HTR-8/SVneo (cell line): ENCODE data around the gene CRHR2.
"Not testable (repeated sequence)": the region's sequence is repeated elsewhere in the genome, so short reads cannot be mapped to it uniquely, and the experiment has no call there.

Experiments used
- DNase-seq: peaks from one replicate; pipeline ENCODE4 v3.0.0; 2011; ENCODE audit warnings: low spot score, mixed read lengths; ENCODE audit not compliant: insufficient read length
- FAIRE-seq: peaks from 2 replicates; lab custom pipeline; 2011; peaks lifted over from hg19 to GRCh38; lab: Jason Lieb, UNC

CRHR2 gene

DNA sequence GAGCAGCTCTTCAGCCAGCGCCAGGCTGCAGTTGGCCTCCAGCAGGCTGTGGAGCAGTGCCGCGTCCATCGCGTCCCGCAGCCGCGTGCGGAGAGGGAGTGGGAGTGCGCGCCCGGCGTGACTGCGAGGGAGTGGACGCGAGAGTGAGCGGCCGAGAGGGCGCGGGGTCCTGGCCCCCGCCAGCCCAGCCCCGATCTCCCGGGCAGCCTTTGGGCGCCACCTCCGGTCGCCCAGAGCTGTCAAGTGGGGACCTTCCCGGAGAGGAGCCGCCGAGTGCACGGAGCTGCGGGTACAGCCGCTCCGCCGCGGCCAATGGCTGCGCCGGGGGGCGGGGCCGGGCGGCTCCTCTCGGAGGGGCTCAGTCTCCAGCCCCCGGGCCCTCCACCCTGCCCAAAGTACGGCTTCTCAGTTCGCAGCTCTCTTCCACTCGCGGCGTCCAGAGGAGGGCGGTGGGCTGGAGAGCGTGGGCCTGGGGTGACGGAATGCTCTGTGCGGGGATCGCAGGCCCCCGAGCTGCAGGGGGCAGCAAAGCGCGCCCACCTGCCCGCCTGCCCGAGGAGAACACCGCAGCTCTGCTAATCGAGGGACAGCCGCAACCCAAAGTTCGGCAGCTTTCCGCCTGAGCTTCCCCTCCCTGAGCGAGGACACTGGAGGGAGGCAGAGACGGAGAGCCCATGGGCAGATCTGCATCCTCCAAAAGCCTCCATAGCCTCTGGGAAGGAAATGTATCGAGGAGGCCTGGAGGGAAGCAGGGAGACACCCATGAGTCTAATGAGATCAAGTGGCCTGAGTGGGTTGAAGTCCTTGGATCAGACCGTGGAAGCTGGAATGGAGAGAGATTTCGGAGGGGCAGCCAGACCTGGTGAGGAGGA is at the start of gene CRHR2:
Gene CRHR2 (minus strand): TSS at position 245 of the 872 bp plus-strand sequence. CDS start 176 bp downstream, at position 69.
- no peak for DNase-seq

GRCh38 chr7:30731581-30731980 is 49.3 kb upstream of the CRHR2 start:
- DNase-seq (no peak), FAIRE-seq (peak; percentile 42)

More for the DNA sequence above, at the start of gene CRHR2:
- FAIRE-seq, result no peak

- FAIRE-seq (no peak), DNase-seq (no peak)
Observed at GRCh38 chr7:30730996-30731395, 48.7 kb upstream of the CRHR2 start.

DNA sequence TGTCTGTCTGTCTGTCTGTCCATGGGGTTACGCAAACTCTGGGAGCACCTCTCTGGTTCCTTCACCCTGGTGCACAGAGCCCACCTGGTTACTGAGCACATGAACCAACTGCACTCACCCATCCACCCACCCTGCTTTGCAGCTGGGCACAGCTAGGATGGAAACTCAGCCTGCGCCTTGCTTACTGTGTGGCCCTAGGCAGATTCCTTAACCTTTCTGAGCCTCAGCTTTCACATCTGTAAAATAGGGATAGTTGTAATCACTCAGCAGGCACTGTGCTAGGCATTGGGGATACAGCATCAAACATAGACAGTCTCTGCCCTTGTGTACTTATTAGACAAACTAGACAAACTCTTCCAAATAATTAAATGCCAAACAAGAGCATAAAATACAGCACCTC is 47.8 kb upstream of the CRHR2 start:
- no peak for DNase-seq
- no peak for FAIRE-seq

GRCh38 chr7:30729642-30730041 is 47.4 kb upstream of the CRHR2 start:
- DNase-seq (no peak), FAIRE-seq (no peak)

- no peak for DNase-seq
- FAIRE-seq, result no peak
Observed at GRCh38 chr7:30728591-30729100, 46.4 kb upstream of the CRHR2 start.

DNA sequence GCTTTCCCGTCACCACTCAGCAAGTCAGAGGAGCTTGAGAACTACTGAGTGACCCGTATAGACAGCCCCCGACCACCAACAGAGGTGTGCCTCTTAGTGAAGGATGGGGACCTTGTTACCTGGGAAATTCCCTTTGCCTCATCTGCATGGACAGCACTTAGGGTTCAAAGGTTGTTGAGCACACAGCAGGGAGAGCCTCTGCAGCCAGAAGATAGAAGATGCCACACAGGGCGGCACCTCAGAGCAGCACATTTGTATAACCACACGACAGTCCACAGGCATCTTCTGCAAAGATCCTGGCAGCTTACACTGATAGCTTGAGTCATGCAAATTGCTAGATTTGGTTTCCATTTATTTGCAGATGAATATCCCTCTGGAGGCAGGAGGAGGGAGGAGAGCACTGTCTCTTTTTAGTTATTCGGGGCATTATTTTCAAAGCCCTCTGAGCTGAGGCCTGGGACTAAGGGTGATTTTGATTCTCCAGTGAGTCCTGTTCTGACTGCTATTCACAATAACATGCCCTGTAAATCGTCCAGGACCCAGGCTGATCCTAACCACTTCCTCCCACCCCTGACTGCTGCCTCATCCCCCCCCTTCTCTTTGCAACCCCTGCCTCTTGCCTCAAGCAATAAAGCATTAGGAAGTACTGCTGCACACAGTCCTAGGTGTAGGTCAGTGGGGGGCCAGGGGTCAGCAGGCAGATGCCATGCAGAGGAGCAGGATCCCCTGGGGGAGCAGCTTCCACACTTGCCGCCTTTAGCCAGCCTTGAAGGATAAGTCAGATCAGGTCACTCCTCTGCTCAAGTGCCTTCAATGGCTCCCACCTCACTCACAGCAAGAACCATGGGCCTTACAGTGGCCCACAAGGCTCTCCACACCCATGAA is 45.0 kb upstream of the CRHR2 start:
- DNase-seq (no peak), FAIRE-seq (no peak)

GRCh38 chr7:30726296-30727006 is 44.2 kb upstream of the CRHR2 start:
- no peak for FAIRE-seq
- DNase-seq, result no peak

GRCh38 chr7:30723776-30724175 is 41.5 kb upstream of the CRHR2 start:
- FAIRE-seq, result no peak
- DNase-seq, result no peak

- no peak for DNase-seq
- FAIRE-seq, result no peak
Observed at GRCh38 chr7:30722671-30723070, 40.4 kb upstream of the CRHR2 start.

DNA sequence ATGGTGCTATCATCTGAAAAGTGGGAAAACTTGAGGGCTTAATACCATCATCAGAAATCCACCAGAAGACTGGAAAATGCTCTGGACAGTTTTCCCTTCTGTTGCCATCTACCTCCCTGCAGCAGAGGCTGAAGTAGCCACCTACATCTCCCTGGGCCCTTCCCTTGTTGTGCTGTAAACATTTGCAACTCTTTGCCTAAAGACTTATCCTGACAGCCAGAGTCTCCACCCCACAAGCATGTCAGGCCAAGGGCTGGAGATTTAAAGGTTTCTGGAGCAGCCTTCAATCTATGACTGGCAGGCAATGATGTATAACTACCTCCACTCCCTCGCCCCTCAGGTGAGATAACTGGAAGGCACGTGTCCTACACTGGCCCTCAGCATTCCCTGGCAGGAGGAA is 39.9 kb upstream of the CRHR2 start:
- no peak for FAIRE-seq

DNA sequence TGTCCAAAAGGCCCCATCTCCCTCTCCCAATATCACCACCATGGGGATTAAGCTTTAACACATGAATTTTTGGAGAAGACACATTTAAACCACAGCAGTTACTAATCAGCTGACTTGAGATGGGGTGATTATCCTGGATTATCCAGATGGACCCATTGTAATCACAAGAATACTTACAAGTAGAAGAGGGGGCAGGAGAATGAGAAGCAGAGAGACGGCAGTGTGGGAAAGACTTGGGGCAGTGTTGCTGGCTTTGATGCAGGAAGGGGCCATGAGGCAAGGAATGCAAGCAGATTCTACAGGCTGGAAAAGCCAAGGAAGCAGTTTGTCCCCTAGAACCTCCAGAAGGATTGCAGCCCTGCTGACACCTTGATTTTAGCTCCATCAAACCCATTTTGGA is 39.0 kb upstream of the CRHR2 start:
- FAIRE-seq, result no peak

More for the DNA sequence above, 39.9 kb upstream of the CRHR2 start:
- no peak for DNase-seq

DNA sequence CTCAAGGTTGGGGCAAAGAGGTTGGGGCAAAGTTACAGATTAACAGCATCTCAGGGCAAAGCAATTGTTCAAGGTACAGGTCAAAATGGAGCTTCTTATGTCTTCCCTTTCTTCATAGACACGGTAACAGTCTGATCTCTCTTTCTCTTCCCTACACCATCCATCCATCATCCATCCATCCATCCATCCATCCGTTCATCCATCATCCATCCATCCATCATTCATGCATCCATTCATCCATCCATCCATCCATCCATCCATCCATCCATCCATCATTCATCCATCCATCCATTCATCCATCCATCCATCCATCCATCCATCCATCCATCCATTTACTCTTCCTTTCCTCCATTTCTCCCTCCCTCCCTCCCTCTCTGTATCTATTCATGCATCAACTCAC is 37.2 kb upstream of the CRHR2 start:
- not testable (repeated sequence) for DNase-seq, FAIRE-seq

More for the DNA sequence above, 39.0 kb upstream of the CRHR2 start:
- DNase-seq, result no peak

DNA sequence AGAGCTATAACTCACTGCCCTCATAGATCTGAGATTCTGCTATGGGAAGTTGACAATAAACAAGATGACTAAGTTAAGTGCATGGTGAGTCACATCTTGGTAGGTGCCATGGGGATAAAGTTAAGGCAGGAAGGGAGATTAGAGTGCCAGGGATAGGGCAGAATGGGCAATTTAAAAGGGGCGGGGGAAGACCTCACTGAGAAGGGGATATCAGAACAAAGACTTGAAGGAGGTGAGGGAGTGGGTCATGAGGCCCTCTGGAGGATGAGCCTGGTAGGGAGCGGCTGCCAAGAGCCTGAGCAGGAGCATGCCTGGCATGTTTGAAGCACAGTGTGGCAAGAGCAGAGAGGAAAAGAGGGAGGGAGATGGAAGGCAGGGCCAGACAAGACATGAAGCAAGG is 34.9 kb upstream of the CRHR2 start:
- no peak for FAIRE-seq
- DNase-seq, result peak; percentile 49

- FAIRE-seq, result no peak
Observed at GRCh38 chr7:30714129-30714528, 31.9 kb upstream of the CRHR2 start.

GRCh38 chr7:30713392-30713791 is 31.1 kb upstream of the CRHR2 start:
- FAIRE-seq (no peak), DNase-seq (no peak)

More at GRCh38 chr7:30714129-30714528, 31.9 kb upstream of the CRHR2 start:
- DNase-seq, result no peak

GRCh38 chr7:30710669-30711068 is 28.4 kb upstream of the CRHR2 start:
- DNase-seq, result no peak
- FAIRE-seq, result no peak

DNA sequence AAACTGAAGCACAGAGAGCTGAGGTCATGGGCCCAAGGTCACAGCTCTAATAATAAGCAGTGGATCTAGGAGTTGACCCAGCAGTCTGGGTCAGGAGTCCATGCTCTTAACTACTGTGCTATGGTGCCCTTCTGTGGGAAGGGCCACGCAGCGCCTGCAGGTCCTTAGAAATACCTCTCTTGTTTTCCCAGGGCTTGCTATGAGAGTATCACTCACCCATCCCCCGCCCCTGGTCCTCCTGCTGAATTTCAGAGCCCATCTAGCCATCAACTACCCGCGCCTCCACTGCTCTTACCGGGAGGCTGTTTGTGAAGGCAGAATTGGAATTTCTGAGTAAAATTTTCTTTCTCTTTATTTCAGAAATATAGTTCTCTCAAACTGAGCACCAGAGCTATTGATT is 27.3 kb upstream of the CRHR2 start:
- no peak for FAIRE-seq

DNA sequence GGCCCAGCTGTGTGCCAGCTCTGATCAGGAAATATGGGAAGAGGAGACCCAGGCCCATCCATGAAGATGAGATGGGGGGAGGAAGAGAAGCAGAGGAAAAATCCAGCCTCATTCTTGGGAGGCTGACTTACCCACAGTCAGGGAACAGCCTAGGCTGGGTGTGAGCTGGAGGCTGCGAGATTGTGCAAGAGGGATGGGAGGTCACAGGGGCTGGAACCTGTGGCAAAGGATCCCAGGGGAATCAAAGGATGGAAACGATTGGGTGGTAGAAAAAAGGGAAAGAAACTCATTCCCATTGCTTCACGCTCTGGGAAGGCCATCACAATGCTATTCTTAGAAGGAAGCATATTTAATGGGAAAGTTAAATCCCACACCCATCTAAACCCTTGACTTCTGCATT is 26.7 kb upstream of the CRHR2 start:
- FAIRE-seq, result no peak
- no peak for DNase-seq

More for the DNA sequence above, 27.3 kb upstream of the CRHR2 start:
- DNase-seq, result no peak

GRCh38 chr7:30708412-30708811 is 26.2 kb upstream of the CRHR2 start:
- FAIRE-seq (no peak), DNase-seq (no peak)
